Measurements from ENCODE around the gene SLC17A2. TPM values are rescaled to one million over a fixed set of nuclear protein-coding genes. Genes with fewer than 3 reads are reported as not detected.

Gene SLC17A2
- total RNA-seq, 1 donor from 2014 or later = not detected

DNA sequence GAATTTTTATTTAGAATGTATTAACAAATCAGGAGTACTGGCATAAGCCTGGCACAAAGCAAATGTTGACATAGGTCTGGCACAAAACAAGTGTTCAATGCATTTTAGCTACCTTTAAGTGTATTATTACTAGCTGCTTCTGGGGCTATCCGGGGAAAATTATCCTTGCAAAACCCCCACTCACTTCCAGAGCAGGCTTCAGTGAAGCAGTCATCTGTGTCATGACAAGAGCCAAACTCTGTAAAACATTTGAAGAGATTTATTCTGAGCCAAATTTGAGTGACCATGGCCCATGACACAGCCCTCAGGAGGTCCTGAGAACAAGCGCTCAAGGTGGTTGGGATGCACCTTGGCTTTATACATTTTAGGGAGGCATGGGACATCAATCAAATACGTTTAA lies 25.7 kb upstream of the SLC17A2 start:
- TF ChIP-seq, protein P1, sequence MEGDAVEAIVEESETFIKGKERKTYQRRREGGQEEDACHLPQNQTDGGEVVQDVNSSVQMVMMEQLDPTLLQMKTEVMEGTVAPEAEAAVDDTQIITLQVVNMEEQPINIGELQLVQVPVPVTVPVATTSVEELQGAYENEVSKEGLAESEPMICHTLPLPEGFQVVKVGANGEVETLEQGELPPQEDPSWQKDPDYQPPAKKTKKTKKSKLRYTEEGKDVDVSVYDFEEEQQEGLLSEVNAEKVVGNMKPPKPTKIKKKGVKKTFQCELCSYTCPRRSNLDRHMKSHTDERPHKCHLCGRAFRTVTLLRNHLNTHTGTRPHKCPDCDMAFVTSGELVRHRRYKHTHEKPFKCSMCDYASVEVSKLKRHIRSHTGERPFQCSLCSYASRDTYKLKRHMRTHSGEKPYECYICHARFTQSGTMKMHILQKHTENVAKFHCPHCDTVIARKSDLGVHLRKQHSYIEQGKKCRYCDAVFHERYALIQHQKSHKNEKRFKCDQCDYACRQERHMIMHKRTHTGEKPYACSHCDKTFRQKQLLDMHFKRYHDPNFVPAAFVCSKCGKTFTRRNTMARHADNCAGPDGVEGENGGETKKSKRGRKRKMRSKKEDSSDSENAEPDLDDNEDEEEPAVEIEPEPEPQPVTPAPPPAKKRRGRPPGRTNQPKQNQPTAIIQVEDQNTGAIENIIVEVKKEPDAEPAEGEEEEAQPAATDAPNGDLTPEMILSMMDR (IDR thresholded peaks at IDR 0.05; ENCODE audit: insufficient read depth, low read length, severe bottlenecking) = no peak
- Histone ChIP-seq H3K27me3 (ENCODE audit: control insufficient read depth, insufficient read depth, low read length) (no peaks in the 10 kb centered on the region), H3K4me3 (ENCODE audit: low read depth, low read length) (no peak overlapping the region), H3K36me3 (ENCODE audit: control insufficient read depth, insufficient read depth, low read length) (no peaks in the 10 kb centered on the region)
- DNase-seq (ENCODE audit: low read depth) (no peak), FAIRE-seq (no peak)

GRCh38 chr6:25954756-25955155 lies 24.3 kb upstream of the SLC17A2 start:
- FAIRE-seq = no peak

DNA sequence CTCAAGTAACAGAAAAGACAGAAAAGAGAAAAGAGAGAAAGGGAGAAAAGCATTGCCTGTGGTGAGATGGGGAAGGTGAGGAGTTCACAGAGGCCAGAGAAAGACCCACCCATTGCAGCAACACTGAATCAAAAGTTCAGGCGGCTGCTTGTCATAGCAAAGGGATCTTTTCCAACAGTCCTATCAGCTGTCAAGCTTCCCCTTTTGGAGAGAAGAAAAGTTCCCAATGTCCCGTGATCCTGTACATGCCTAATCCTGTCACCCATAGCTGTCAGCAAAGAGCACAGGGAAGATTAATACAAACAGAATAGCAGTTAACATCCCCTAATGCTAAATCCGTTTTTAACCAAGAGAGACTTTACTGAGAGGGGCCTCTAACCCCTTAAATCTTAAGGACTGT lies 23.2 kb upstream of the SLC17A2 start:
- Histone ChIP-seq H3K36me3 (ENCODE audit: control insufficient read depth, insufficient read depth, low read length) (no peaks in the 10 kb centered on the region), H3K4me3 (ENCODE audit: low read depth, low read length) (no peak overlapping the region), H3K27me3 (ENCODE audit: control insufficient read depth, insufficient read depth, low read length) (no peaks in the 10 kb centered on the region)
- DNase-seq (ENCODE audit: low read depth) (no peak), FAIRE-seq (peak; percentile 77)
- TF ChIP-seq, protein P1 (IDR thresholded peaks at IDR 0.05; ENCODE audit: insufficient read depth, low read length, severe bottlenecking) = no peak

More at GRCh38 chr6:25954756-25955155, 24.3 kb upstream of the SLC17A2 start:
- no peaks in the 10 kb centered on the region for H3K27me3 ChIP-seq (ENCODE audit: control insufficient read depth, insufficient read depth, low read length)
- TF ChIP-seq, protein P1 (IDR thresholded peaks at IDR 0.05; ENCODE audit: insufficient read depth, low read length, severe bottlenecking) = no peak
- H3K36me3 ChIP-seq (ENCODE audit: control insufficient read depth, insufficient read depth, low read length) = no peaks in the 10 kb centered on the region
- DNase-seq (ENCODE audit: low read depth) = peak; percentile 67
- no peak overlapping the region for H3K4me3 ChIP-seq (ENCODE audit: low read depth, low read length)

DNA sequence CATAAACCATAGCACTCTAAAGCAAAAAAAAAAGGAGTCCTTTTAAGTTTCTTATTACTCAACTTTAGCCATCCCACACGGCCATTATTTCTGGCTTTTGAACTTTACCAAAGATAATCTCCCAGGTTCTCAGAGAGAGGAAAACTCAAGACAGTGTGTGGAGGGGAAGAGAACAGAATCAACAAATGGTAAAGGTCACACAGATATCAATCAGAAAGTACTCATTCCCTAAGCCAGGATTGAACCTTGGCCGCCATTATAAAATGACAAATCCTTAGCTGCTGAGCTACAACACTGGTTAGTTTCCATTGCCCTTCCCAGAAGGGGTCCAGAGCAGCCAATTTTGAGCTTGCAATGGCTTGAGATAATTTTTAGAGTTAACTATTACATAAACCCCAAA lies 22.0 kb upstream of the SLC17A2 start:
- DNase-seq (ENCODE audit: low read depth) = no peak
- Histone ChIP-seq H3K36me3 (ENCODE audit: control insufficient read depth, insufficient read depth, low read length) (no peaks in the 10 kb centered on the region), H3K4me3 (ENCODE audit: low read depth, low read length) (no peak overlapping the region), H3K27me3 (ENCODE audit: control insufficient read depth, insufficient read depth, low read length) (no peaks in the 10 kb centered on the region)
- TF ChIP-seq, protein P1 (IDR thresholded peaks at IDR 0.05; ENCODE audit: insufficient read depth, low read length, severe bottlenecking) = no peak
- no peak for FAIRE-seq

DNA sequence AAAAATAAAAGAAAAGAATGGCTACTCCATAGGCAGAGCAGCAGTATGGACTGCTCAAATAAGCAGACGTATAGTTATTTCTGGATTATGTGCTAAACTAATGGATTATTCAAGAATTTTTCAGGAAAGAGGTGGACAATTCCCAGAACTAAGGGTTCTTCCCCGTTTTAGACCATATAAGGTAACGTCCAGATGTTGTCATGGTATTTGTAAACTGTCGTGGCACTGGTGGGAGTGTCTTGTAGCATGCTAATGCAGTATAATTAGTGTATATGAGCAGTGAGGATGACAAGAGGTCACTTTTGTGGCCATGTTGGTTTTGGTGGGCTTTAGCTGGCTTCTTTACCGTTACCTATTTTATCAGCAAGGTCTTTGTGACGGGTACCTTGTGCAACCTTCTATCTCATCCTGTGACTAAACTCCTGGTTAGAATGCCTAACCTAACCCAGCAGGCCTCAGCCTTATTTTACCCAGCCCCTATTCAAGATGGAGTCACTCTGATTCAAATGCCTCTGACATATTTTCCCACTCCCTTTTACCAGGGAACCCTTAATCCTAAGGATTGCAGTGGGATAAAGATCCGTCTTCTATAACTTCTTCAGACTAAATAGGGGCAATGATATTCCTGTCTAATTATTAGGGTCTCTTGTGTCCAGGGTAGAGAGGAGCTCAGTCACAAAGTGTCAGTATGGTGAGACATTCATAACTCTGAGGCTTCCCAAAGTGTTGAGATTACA lies 21.0 kb upstream of the SLC17A2 start:
- no peaks in the 10 kb centered on the region for H3K36me3 ChIP-seq (ENCODE audit: control insufficient read depth, insufficient read depth, low read length)
- DNase-seq (ENCODE audit: low read depth) = no peak
- TF ChIP-seq, protein P1 (IDR thresholded peaks at IDR 0.05; ENCODE audit: insufficient read depth, low read length, severe bottlenecking) = no peak
- no peaks in the 10 kb centered on the region for H3K27me3 ChIP-seq (ENCODE audit: control insufficient read depth, insufficient read depth, low read length)
- no peak for FAIRE-seq
- H3K4me3 ChIP-seq (ENCODE audit: low read depth, low read length) = no peak overlapping the region

DNA sequence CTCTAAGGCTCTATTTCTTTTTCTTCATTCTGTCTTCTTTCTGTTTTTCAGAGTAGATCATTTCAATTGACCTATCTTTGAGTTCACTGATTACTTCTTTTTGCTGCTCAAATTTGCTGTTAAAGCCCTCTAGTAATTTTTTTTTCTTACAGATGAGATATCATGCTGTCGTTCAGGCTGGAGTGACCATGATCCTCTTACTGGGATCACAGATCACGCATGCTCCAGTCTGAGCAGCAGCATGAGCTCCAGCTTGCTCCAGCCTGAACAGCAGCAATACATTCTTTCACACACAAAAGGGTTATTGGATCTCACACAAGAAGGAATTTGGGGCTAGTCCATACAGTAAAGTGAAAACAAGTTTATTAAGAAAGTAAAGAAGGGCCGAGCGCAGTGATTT lies 19.8 kb upstream of the SLC17A2 start:
- TF ChIP-seq, protein P1 (IDR thresholded peaks at IDR 0.05; ENCODE audit: insufficient read depth, low read length, severe bottlenecking) = no peak
- no peak for DNase-seq (ENCODE audit: low read depth)
- Histone ChIP-seq H3K27me3 (ENCODE audit: control insufficient read depth, insufficient read depth, low read length) (no peaks in the 10 kb centered on the region), H3K4me3 (ENCODE audit: low read depth, low read length) (no peak overlapping the region), H3K36me3 (ENCODE audit: control insufficient read depth, insufficient read depth, low read length) (no peaks in the 10 kb centered on the region)
- FAIRE-seq = no peak
